SK-N-MC (cell line): ENCODE data around the gene AUTS2.

ENCODE experiments used
- FOXP2 ChIP-seq: optimal IDR thresholded peaks from 2 replicates; pipeline ENCODE3; 2011; ENCODE audit warnings: mild to moderate bottlenecking, moderate library complexity; ENCODE audit not compliant: insufficient read depth; ENCODE audit errors: extremely low read length, control extremely low read depth
- POLR2AphosphoS5 ChIP-seq: IDR thresholded peaks from 2 replicates; pipeline ENCODE4 v1.6.1; 2012; ENCODE audit warnings: mild to moderate bottlenecking, low read depth, low read length, borderline replicate concordance

GRCh38 chr7:69790977-69791724 lies 192.9 kb downstream of the AUTS2 start:
- TF ChIP-seq FOXP2 (no peak), POLR2AphosphoS5 (no peak)
